Omental fat pad (tissue), 4 donors: ENCODE data around the gene STRADB. TPM values are rescaled to one million over a fixed set of nuclear protein-coding genes. Genes with fewer than 3 reads are reported as not detected.

Source experiments
- ATAC-seq: fragments of 150-250 bp; one replicate; pipeline ENCODE4 v1.9.1; 2016; ENCODE audit warnings: mild to moderate bottlenecking, moderate library complexity; ENCODE audit not compliant: low FRiP score
- DNase-seq: peaks from one replicate; pipeline ENCODE4 v3.0.0-alpha.2; 2019; ENCODE audit warnings: low spot score
- CTCF ChIP-seq, 3 donors: fragments of 450-650 bp; IDR thresholded peaks; one replicate each; pipeline ENCODE4 v1.5.1; 2016 to 2017; ENCODE audit warnings: antibody characterized with exemption in 3 of 3, mild to moderate bottlenecking in 3 of 3, moderate library complexity in 2 of 3
- total RNA-seq, 4 donors: library from RNA; depleted of rRNA; stranded (reverse); fragments of >200 nt; gene quantifications; one replicate each; pipeline ENCODE4 v1.1.0, GENCODE V29; 2016

Gene STRADB
- total RNA-seq, 4 donors from 2014 or later, result 13.0 to 38.3 (median 29.3) TPM

DNA sequence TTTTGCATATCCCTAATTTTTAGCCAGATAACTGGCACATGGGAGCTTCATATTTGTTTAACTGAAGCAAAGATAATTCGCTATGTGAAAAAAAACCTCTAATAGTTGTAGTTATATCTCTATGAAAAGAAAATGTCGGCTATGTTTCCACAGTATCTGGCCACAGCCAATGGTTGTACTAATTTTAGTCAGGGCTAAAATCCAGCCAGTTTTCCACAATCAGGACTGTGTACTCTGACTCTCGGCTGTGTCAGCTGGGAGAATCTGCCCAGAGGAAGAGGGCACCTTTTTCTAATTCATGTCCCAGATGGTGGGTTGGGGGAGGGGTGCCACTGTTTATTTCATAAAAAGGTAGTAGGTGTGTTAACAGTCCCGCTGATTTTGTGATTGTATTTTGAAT lies 38.8 kb downstream of the STRADB start:
- no peak for TF ChIP-seq CTCF (IDR thresholded peaks at IDR 0.05)
- no peak for DNase-seq
- ATAC-seq, result no peak

DNA sequence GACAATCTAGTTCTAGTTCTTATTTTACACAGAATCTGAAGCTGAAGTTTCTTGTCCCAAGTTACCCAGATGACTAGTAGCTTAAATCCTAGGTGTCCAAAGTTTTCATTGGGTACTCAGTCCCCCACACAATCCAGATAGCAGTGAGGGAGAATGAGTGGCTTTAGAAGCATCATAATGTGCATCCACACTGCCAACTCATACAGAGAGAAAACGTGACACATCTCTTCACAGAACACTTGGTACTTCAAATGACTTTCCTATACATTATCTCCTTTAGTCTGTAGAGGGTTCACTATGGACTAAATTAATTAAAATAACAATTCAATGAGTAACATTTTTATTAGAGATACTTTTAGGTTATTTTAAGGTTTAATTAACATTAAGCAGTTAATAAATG lies 45.2 kb downstream of the STRADB start:
- no peak for ATAC-seq

GRCh38 chr2:201500534-201500933 lies 49.0 kb downstream of the STRADB start:
- DNase-seq (no peak), ATAC-seq (no peak)
- no peak for TF ChIP-seq CTCF (IDR thresholded peaks at IDR 0.05)

More for the DNA sequence above, 45.2 kb downstream of the STRADB start:
- TF ChIP-seq CTCF (IDR thresholded peaks at IDR 0.05), result no peak
- DNase-seq, result no peak

DNA sequence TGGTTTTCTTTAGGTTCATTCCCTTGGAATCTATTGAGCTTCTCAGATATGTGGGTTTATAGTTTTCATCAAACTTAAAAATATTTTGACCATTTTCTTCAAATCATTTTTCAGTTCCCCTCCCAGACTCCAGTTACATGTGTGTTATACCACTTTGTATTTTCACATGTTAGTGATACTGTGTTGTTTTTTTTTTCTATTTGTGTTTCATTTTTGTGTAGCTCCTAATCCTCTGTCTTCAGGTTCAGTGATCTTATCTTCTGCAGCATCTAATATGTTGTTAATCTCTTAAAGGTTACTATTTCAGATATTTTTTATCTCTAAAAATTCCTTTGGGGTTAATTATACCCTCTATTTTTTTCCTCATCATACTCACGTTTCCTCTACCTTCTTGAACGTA lies 51.2 kb downstream of the STRADB start:
- no peak for ATAC-seq
- no peak for DNase-seq
- TF ChIP-seq CTCF (IDR thresholded peaks at IDR 0.05), result no peak

GRCh38 chr2:201507725-201508124 lies 56.2 kb downstream of the STRADB start:
- no peak for TF ChIP-seq CTCF (IDR thresholded peaks at IDR 0.05)
- DNase-seq (no peak), ATAC-seq (no peak)

DNA sequence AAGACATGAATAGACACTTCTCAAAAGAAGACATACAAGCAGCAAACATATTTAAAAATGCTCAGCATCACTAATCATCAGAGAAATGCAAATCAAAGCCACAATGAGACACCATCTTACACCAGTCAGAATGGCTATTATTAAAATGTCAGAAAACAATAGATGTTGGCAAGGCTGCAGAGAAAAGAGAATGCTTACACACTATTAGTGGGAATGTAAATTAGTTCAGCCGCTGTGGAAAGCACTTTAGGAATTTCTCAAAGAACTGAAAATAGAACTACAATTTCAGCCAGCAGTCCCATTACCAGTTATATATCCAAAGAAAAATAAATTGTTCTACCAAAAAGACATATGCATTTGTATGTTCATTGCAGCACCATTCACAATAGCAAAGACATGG lies 61.7 kb downstream of the STRADB start:
- ATAC-seq (no peak), DNase-seq (no peak)
- no peak for TF ChIP-seq CTCF (IDR thresholded peaks at IDR 0.05)

GRCh38 chr2:201515573-201516246 lies 64.2 kb downstream of the STRADB start:
- no peak for TF ChIP-seq CTCF (IDR thresholded peaks at IDR 0.05)
- DNase-seq (no peak), ATAC-seq (no peak)
